Choroid plexus epithelial cell (primary cell): ENCODE results near the gene UCK2.

Experiments used
- DNase-seq: peaks from one replicate; pipeline ENCODE4 v3.0.0-alpha.2; 2010; ENCODE audit warnings: low read depth
- H3K4me3 ChIP-seq: 2 replicates; pipeline ENCODE4 v1.5.1; 2011; ENCODE audit warnings: low read depth, mild to moderate bottlenecking, control low read depth, low read length, moderate library complexity
- CTCF ChIP-seq: conservative IDR thresholded peaks from 2 replicates; pipeline ENCODE4 v1.5.1; 2011; ENCODE audit warnings: low read depth, mild to moderate bottlenecking, control low read depth, inconsistent platforms, low read length, moderate library complexity

The UCK2 gene

GRCh38 chr1:165845992-165846748 is 18.8 kb downstream of the UCK2 start:
- TF ChIP-seq CTCF, result no peak
- no peak for DNase-seq
- no peak overlapping the region for H3K4me3 ChIP-seq

- no peak overlapping the region for H3K4me3 ChIP-seq
- DNase-seq, result no peak
- no peak for TF ChIP-seq CTCF
Observed at GRCh38 chr1:165847486-165847885, 20.1 kb downstream of the UCK2 start.

- TF ChIP-seq CTCF, result no peak
- DNase-seq, result no peak
Observed at GRCh38 chr1:165849353-165850133, 22.1 kb downstream of the UCK2 start.

GRCh38 chr1:165851034-165851658 is 23.7 kb downstream of the UCK2 start:
- no peak overlapping the region for H3K4me3 ChIP-seq
- no peak for TF ChIP-seq CTCF
- DNase-seq, result peak; percentile 63

More at GRCh38 chr1:165849353-165850133, 22.1 kb downstream of the UCK2 start:
- no peak overlapping the region for H3K4me3 ChIP-seq

- TF ChIP-seq CTCF, result no peak
- no peak overlapping the region for H3K4me3 ChIP-seq
- no peak for DNase-seq
Observed at GRCh38 chr1:165852871-165853270, 25.5 kb downstream of the UCK2 start.

GRCh38 chr1:165853528-165854075 is 26.2 kb downstream of the UCK2 start:
- no peak for DNase-seq
- H3K4me3 ChIP-seq, result no peak overlapping the region
- no peak for TF ChIP-seq CTCF
